Muscle layer of duodenum (tissue), 2 donors: ENCODE measurements around the gene FAHD1.

Source experiments
- H3K27ac ChIP-seq: one replicate; pipeline ENCODE4 v1.7.0; 2013; ENCODE audit warnings: mild to moderate bottlenecking, low read length
- H3K27me3 ChIP-seq: one replicate; pipeline ENCODE4 v1.7.0; 2013; ENCODE audit warnings: low read depth, mild to moderate bottlenecking, control low read depth, low read length
- H3K36me3 ChIP-seq, 2 donors: one replicate each; pipeline ENCODE4 v1.7.0; 2013; ENCODE audit warnings: low read length in 2 of 2, control low read depth in 1 of 2, mild to moderate bottlenecking in 1 of 2; ENCODE audit not compliant: insufficient read depth in 2 of 2, control insufficient read depth in 1 of 2
- H3K4me1 ChIP-seq, 2 donors: one replicate each; pipeline ENCODE4 v1.7.0; 2013; ENCODE audit warnings: low read length in 2 of 2, mild to moderate bottlenecking in 2 of 2, control low read depth in 1 of 2, moderate library complexity in 1 of 2; ENCODE audit not compliant: insufficient read depth in 2 of 2, control insufficient read depth in 1 of 2
- H3K4me3 ChIP-seq, 2 donors: one replicate each; pipeline ENCODE4 v1.7.0; 2013; ENCODE audit warnings: low read length in 2 of 2, low read depth in 1 of 2, mild to moderate bottlenecking in 1 of 2
- H3K9me3 ChIP-seq, 2 donors: one replicate each; pipeline ENCODE4 v1.7.0; 2013; ENCODE audit warnings: low read length in 2 of 2, control low read depth in 1 of 2, mild to moderate bottlenecking in 1 of 2; ENCODE audit not compliant: control insufficient read depth in 1 of 2
- donor health status: healthy.

FAHD1 gene

GRCh38 chr16:1826691-1827573, at the start of gene FAHD1, which contains the start of gene HAGH:
FAHD1 (plus strand) TSS chr16:1827206; CDS start chr16:1827239, 33 bp downstream.
HAGH (minus strand) TSS chr16:1826825; CDS start chr16:1826787, 38 bp downstream.
- Histone ChIP-seq H3K9me3 (no peaks in the 10 kb centered on the region), H3K4me1 (peaks cover 18 to 52% of the 10 kb centered on the region in 2 donors), H3K27ac (peak within 1 kb of the TSS; percentile 61), H3K4me3 (peak within 1 kb of the TSS; percentile 90 to 99), H3K27me3 (no peaks in the 10 kb centered on the region), H3K36me3 (peaks cover 4 to 22% of the 10 kb centered on the region in 2 donors)

- Histone ChIP-seq H3K4me3 (no peak overlapping the region), H3K36me3 (peaks cover 0 to 39% of the 10 kb centered on the region in 2 donors), H3K27me3 (no peaks in the 10 kb centered on the region)
Measured at GRCh38 chr16:1777375-1778199, 49.4 kb upstream of the FAHD1 start.

GRCh38 chr16:1778200-1779179, 48.5 kb upstream of the FAHD1 start:
- Histone ChIP-seq H3K4me3 (no peak overlapping the region), H3K4me1 (peaks cover 8 to 42% of the 10 kb centered on the region in 2 donors)

More at GRCh38 chr16:1777375-1778199, 49.4 kb upstream of the FAHD1 start:
- no peaks in the 10 kb centered on the region for H3K9me3 ChIP-seq
- no peak overlapping the region for H3K27ac ChIP-seq
- H3K4me1 ChIP-seq, result peaks cover 8 to 40% of the 10 kb centered on the region in 2 donors

GRCh38 chr16:1779234-1779701, 47.7 kb upstream of the FAHD1 start:
- H3K36me3 ChIP-seq, result peaks cover 0 to 39% of the 10 kb centered on the region in 2 donors
- peaks cover 6 to 43% of the 10 kb centered on the region in 2 donors for H3K4me1 ChIP-seq
- H3K27me3 ChIP-seq, result no peaks in the 10 kb centered on the region
- H3K9me3 ChIP-seq, result no peaks in the 10 kb centered on the region
- H3K27ac ChIP-seq, result no peak overlapping the region
- H3K4me3 ChIP-seq, result no peak overlapping the region

More at GRCh38 chr16:1778200-1779179, 48.5 kb upstream of the FAHD1 start:
- Histone ChIP-seq H3K27me3 (no peaks in the 10 kb centered on the region), H3K36me3 (peaks cover 0 to 39% of the 10 kb centered on the region in 2 donors), H3K27ac (no peak overlapping the region), H3K9me3 (no peaks in the 10 kb centered on the region)

- no peak overlapping the region for H3K27ac ChIP-seq
- peaks cover 0 to 35% of the 10 kb centered on the region in 2 donors for H3K36me3 ChIP-seq
- H3K4me3 ChIP-seq, result no peak overlapping the region
Measured at GRCh38 chr16:1779741-1780676, 47.0 kb upstream of the FAHD1 start.

GRCh38 chr16:1780677-1781072, 46.3 kb upstream of the FAHD1 start:
- Histone ChIP-seq H3K4me3 (no peak overlapping the region), H3K36me3 (peaks cover 0 to 30% of the 10 kb centered on the region in 2 donors), H3K27me3 (no peaks in the 10 kb centered on the region), H3K9me3 (no peaks in the 10 kb centered on the region), H3K4me1 (peaks cover 6 to 43% of the 10 kb centered on the region in 2 donors), H3K27ac (no peak overlapping the region)

More at GRCh38 chr16:1779741-1780676, 47.0 kb upstream of the FAHD1 start:
- Histone ChIP-seq H3K9me3 (no peaks in the 10 kb centered on the region), H3K4me1 (peaks cover 6 to 43% of the 10 kb centered on the region in 2 donors), H3K27me3 (no peaks in the 10 kb centered on the region)

- Histone ChIP-seq H3K4me3 (peak overlapping the region; percentile 50 to 93), H3K9me3 (no peaks in the 10 kb centered on the region), H3K36me3 (peaks cover 0 to 30% of the 10 kb centered on the region in 2 donors), H3K4me1 (peaks cover 6 to 42% of the 10 kb centered on the region in 2 donors), H3K27me3 (no peaks in the 10 kb centered on the region), H3K27ac (no peak overlapping the region)
Measured at GRCh38 chr16:1781254-1781653, 45.8 kb upstream of the FAHD1 start.

- H3K4me1 ChIP-seq, result peaks cover 6 to 45% of the 10 kb centered on the region in 2 donors
- H3K4me3 ChIP-seq, result peak overlapping the region; percentile 50 to 93
- H3K9me3 ChIP-seq, result no peaks in the 10 kb centered on the region
- peaks cover 0 to 30% of the 10 kb centered on the region in 2 donors for H3K36me3 ChIP-seq
- no peak overlapping the region for H3K27ac ChIP-seq
- H3K27me3 ChIP-seq, result no peaks in the 10 kb centered on the region
Measured at GRCh38 chr16:1781758-1782407, 45.1 kb upstream of the FAHD1 start.
